HCT116 (cell line): Measurements from ENCODE around the gene CARD14. TPM values are rescaled to one million over a fixed set of nuclear protein-coding genes. Genes with fewer than 3 reads are reported as not detected.

Experiments
- ATAC-seq: fragments of 200-7000 bp; cut with Tn5 transposase; 2 replicates; pipeline ENCODE4 v1.9.1; 2020; ENCODE audit warnings: mild to moderate bottlenecking, moderate library complexity
- Bru-seq: library from RNA; stranded (reverse); fragments of 400-500 nt; gene quantifications from one replicate; lab custom pipeline; 2021; lab: Mats Ljungman, UMichigan
- BruChase-seq, 2 experiments: library from RNA; stranded (reverse); fragments of 400-500 nt; gene quantifications; one replicate each; lab custom pipeline; 2021; lab: Mats Ljungman, UMichigan
- BruUV-seq: library from RNA; stranded (reverse); fragments of 400-500 nt; replicated peaks from 2 replicates; lab custom pipeline; 2021; lab: Mats Ljungman, UMichigan
- CTCF ChIA-PET: fragments of 300-600 bp; sonication (Branson Sonifier 250); formaldehyde crosslinking; loops from one replicate; lab custom pipeline; 2021; ENCODE audit warnings: antibody characterized with exemption; lab: Charles Lee
- POLR2A ChIA-PET: fragments of 300-600, 350-600 bp; sonication (Branson Sonifier 250); formaldehyde crosslinking; loops from one replicate; lab custom pipeline; 2021; ENCODE audit warnings: antibody characterized with exemption; lab: Charles Lee
- RAD21 ChIA-PET, 2 experiments: fragments of 300-600 bp; sonication (Branson Sonifier 250); formaldehyde crosslinking; loops; one replicate each; lab custom pipeline; 2023; ENCODE audit warnings: low total read pairs in 2 of 2; ENCODE audit not compliant: uncharacterized antibody in 2 of 2, unreplicated experiment in 2 of 2, low non-redundant PET in 1 of 2; lab: Charles Lee
- DNase-seq: peaks from one replicate; pipeline ENCODE4 v3.0.0-alpha.2; 2010; ENCODE audit warnings: low read depth, low spot score
- H2AFZ ChIP-seq: fragments of 200-600 bp; shearing (Covaris generic), sonication (generic); 2 replicates; pipeline ENCODE4 v1.6.1; 2017; ENCODE audit warnings: low read depth, mixed run types, mixed read lengths, antibody characterized with exemption, low read length; ENCODE audit not compliant: poor library complexity, severe bottlenecking
- H3K27ac ChIP-seq: 2 replicates; pipeline ENCODE4 v1.5.1; 2012; ENCODE audit warnings: low read depth, low read length
- H3K27me3 ChIP-seq: fragments of 200-600 bp; sonication (generic); 2 replicates; pipeline ENCODE4 v1.6.1; 2016; ENCODE audit warnings: mixed run types, low read length, mixed read lengths; ENCODE audit not compliant: insufficient read depth
- H3K36me3 ChIP-seq, 2 experiments: fragments of 200-500 bp in 1 of 2; fragments of 200-600 bp in 1 of 2; sonication (Bioruptor generic) in 1 of 2; sonication (generic) in 1 of 2; 2 replicates each; pipeline versions ENCODE4 v1.5.1 to v1.6.1; 2014 to 2016; ENCODE audit warnings: low read length in 2 of 2, inconsistent platforms in 1 of 2, mixed read lengths in 1 of 2, mixed run types in 1 of 2; ENCODE audit not compliant: insufficient read depth in 2 of 2, control insufficient read depth in 1 of 2
- H3K4me1 ChIP-seq, 2 experiments: fragments of 200-600 bp in 1 of 2; sonication (generic) in 1 of 2; 2 replicates each; pipeline versions ENCODE4 v1.5.1 to v1.6.1; 2012 to 2017; ENCODE audit warnings: low read length in 2 of 2, inconsistent platforms in 1 of 2, mild to moderate bottlenecking in 1 of 2, mixed read lengths in 1 of 2, mixed run types in 1 of 2, moderate library complexity in 1 of 2; ENCODE audit not compliant: insufficient read depth in 2 of 2, control insufficient read depth in 1 of 2
- H3K4me2 ChIP-seq: fragments of 200-600 bp; sonication (generic); 2 replicates; pipeline ENCODE4 v1.6.1; 2017; ENCODE audit warnings: mixed run types, low read length, mixed read lengths
- H3K4me3 ChIP-seq, 2 experiments: fragments of 200-600 bp in 1 of 2; sonication (generic) in 1 of 2; replicated peaks in 1 of 2; 2 replicates each; pipeline ENCODE4 v1.5.1; 2011 to 2016; ENCODE audit warnings: low read length in 2 of 2, control low read depth in 1 of 2, low read depth in 1 of 2, mild to moderate bottlenecking in 1 of 2, mixed read lengths in 1 of 2, mixed run types in 1 of 2
- H3K79me2 ChIP-seq: fragments of 200-600 bp; sonication (generic); 2 replicates; pipeline ENCODE4 v1.6.1; 2017; ENCODE audit warnings: mild to moderate bottlenecking, mixed run types, low read length, moderate library complexity, mixed read lengths; ENCODE audit not compliant: insufficient read depth
- H3K9ac ChIP-seq: fragments of 200-600 bp; sonication (generic); 2 replicates; pipeline ENCODE4 v1.6.1; 2016; ENCODE audit warnings: low read length, mixed read lengths
- H3K9me2 ChIP-seq: fragments of 200-600 bp; sonication (generic), shearing (Covaris generic); 2 replicates; pipeline ENCODE4 v1.6.1; 2017; ENCODE audit warnings: mixed run types, mild to moderate bottlenecking, moderate library complexity; ENCODE audit not compliant: insufficient read depth
- H3K9me3 ChIP-seq, 2 experiments: fragments of 200-500 bp in 1 of 2; fragments of 200-600 bp in 1 of 2; sonication (Bioruptor generic) in 1 of 2; sonication (generic) in 1 of 2; 2 replicates each; pipeline ENCODE4 v1.6.1; 2014 to 2017; ENCODE audit warnings: low read length in 2 of 2, mixed read lengths in 2 of 2, inconsistent platforms in 1 of 2, low read depth in 1 of 2, mild to moderate bottlenecking in 1 of 2, mixed run types in 1 of 2, moderate library complexity in 1 of 2; ENCODE audit not compliant: control insufficient read depth in 1 of 2, insufficient read depth in 1 of 2
- H4K20me1 ChIP-seq: fragments of 200-600 bp; sonication (generic), shearing (Covaris generic); 2 replicates; pipeline ENCODE4 v1.6.1; 2017; ENCODE audit warnings: mixed run types, mild to moderate bottlenecking, moderate library complexity; ENCODE audit not compliant: insufficient read depth
- ATF3 ChIP-seq: IDR thresholded peaks from 2 replicates; pipeline ENCODE4 v1.6.1; 2012
- CBX3 ChIP-seq: IDR thresholded peaks from 2 replicates; pipeline ENCODE4 v1.6.1; 2012; ENCODE audit warnings: low read depth
- CEBPB ChIP-seq: IDR thresholded peaks from 2 replicates; pipeline ENCODE4 v1.6.1; 2012; ENCODE audit warnings: low read depth
- FOSL1 ChIP-seq: IDR thresholded peaks from 2 replicates; pipeline ENCODE4 v1.6.1; 2012; ENCODE audit warnings: low read depth
- POLR2A ChIP-seq: IDR thresholded peaks from 2 replicates; pipeline ENCODE4 v1.7.0; 2011; ENCODE audit warnings: borderline replicate concordance; ENCODE audit not compliant: insufficient read depth, insufficient read length; ENCODE audit errors: extremely low read depth
- RAD21 ChIP-seq: IDR thresholded peaks from 2 replicates; pipeline ENCODE4 v1.6.1; 2012; ENCODE audit warnings: low read depth, mild to moderate bottlenecking
- REST ChIP-seq: IDR thresholded peaks from 2 replicates; pipeline ENCODE4 v1.6.1; 2012; ENCODE audit warnings: low read depth
- SP1 ChIP-seq: IDR thresholded peaks from 2 replicates; pipeline ENCODE4 v1.6.1; 2012; ENCODE audit warnings: low read depth
- SRF ChIP-seq: IDR thresholded peaks from 2 replicates; pipeline ENCODE4 v1.6.1; 2012; ENCODE audit warnings: low read depth
- YY1 ChIP-seq: IDR thresholded peaks from 2 replicates; pipeline ENCODE4 v1.6.1; 2011; ENCODE audit warnings: low read length, low read depth, moderate library complexity, mild to moderate bottlenecking; ENCODE audit not compliant: insufficient replicate concordance; ENCODE audit errors: extremely low read depth
- intact Hi-C: fragments of 100-400 bp; cut with micrococcal nuclease; formaldehyde crosslinking; loops from 2 replicates; pipeline ENCODE4 v1.10.0; 2022
- long read RNA-seq: library from polyadenylated mRNA; unstranded; transcript quantifications from one replicate; pipeline ENCODE4 v2.0.0, GENCODE V29; 2021; ENCODE audit not compliant: unreplicated experiment
- polyA plus RNA-seq: library from polyadenylated mRNA; unstranded; fragments of >200 nt; gene quantifications from 2 replicates; pipeline ENCODE4 v1.2.1, GENCODE V29; 2012; ENCODE audit warnings: missing spikeins
- total RNA-seq: library from RNA; stranded (reverse); gene quantifications from one replicate; pipeline ENCODE4 v1.2.1, GENCODE V29; 2021; ENCODE audit not compliant: unreplicated experiment

The CARD14 gene
- total RNA-seq (0.25 TPM), Bru-seq, nascent RNA (percentile 8 among the genes with signal in this experiment), BruChase-seq, experiment 1, labeled RNA remaining after a 6-hour chase (percentile 13 among the genes with signal in this experiment), BruChase-seq, experiment 2, labeled RNA remaining after a 2-hour chase (percentile 15 among the genes with signal in this experiment)
- 0.57 and 0.62 TPM in 2 replicates for polyA plus RNA-seq
- long read RNA-seq, partial matches to known transcripts, result 0 of 1 reads
- long read RNA-seq, other reads (novel, unspliced or antisense), result 1 of 1 reads

DNA sequence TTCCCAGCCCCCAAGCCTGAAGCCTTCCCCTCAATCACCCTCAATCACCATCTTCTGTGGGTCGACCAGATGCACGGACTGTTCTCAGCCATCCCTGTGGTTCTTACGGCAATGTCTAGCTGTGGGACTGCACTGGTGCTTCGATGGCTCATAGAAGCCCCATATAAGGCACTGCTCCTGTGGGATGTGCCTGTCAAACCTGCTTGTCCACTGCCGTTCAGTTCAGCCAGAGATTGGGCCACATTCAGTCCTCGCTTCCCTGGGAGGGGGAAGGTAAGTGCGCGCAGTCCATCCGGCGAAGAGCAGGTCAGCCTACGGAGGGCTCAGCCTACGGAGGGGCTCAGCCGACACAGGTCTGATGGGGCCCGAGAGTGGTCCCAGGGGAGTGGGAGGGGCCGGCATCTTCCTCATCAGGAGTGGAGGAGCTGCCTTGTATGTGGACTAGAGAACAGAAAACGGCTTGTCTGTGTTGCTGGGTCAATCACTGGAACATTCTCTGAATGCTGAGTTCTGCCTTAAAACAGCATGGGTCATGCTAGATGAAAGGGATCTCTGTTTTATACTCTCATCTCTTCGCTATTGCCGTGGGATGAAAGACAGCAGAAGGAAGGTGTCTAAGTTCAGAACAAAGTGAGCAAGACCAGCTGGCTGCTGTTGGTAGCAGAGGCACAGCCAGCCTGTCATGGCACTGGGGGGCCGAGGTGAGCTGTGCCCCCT lies at the start of gene CARD14:
Gene CARD14 (plus strand): TSS at position 247 of the 717 bp plus-strand sequence. CDS start 11,409 bp downstream, outside the sequence.
- H3K27me3 ChIP-seq, result no peaks in the 10 kb centered on the region
- no peak within 1 kb of the TSS for H3K27ac ChIP-seq
- ChIA-PET RAD21 (no interaction called here), CTCF (no interaction called here), POLR2A (no interaction called here)
- H3K4me3 ChIP-seq, result no peak within 1 kb of the TSS
- no peaks in the 10 kb centered on the region for H3K9me3 ChIP-seq
- H4K20me1 ChIP-seq, result no peaks in the 10 kb centered on the region
- TF ChIP-seq SRF (peak; percentile 94), POLR2A (no peak)
- no peaks in the 10 kb centered on the region for H3K79me2 ChIP-seq
- BruUV-seq, result no TSS peak
- intact Hi-C loops, result no loop called here
- H3K9me2 ChIP-seq, result no peaks in the 10 kb centered on the region
- no peak within 1 kb of the TSS for H3K9ac ChIP-seq
- H3K4me1 ChIP-seq, result peaks cover 4 to 13% of the 10 kb centered on the region in 2 experiments; a peak in 3 of 4 replicates
- H2AFZ ChIP-seq, result no peak within 1 kb of the TSS
- H3K36me3 ChIP-seq, result no peaks in the 10 kb centered on the region
- no peak within 1 kb of the TSS for H3K4me2 ChIP-seq
- ATAC-seq (peak; percentile 45; the same call in 1 of the 2 replicates), DNase-seq (no peak)

GRCh38 chr17:80122026-80122575 lies 47.7 kb upstream of the CARD14 start:
- Histone ChIP-seq H3K27ac (no peak overlapping the region), H3K4me3 (no peak overlapping the region), H3K9me3 (no peaks in the 10 kb centered on the region), H3K9ac (no peak overlapping the region), H3K27me3 (no peaks in the 10 kb centered on the region), H3K4me2 (no peak overlapping the region), H3K4me1 (peaks cover 0 to 13% of the 10 kb centered on the region in 2 experiments; a peak in 1 of 4 replicates), H3K9me2 (no peaks in the 10 kb centered on the region), H3K79me2 (no peaks in the 10 kb centered on the region), H3K36me3 (no peaks in the 10 kb centered on the region; a peak in 1 of 4 replicates), H4K20me1 (no peaks in the 10 kb centered on the region), H2AFZ (no peak overlapping the region)
- intact Hi-C loops, result no loop called here
- ATAC-seq (no peak), DNase-seq (no peak)
- CTCF ChIA-PET, result interaction anchor here (0.7 to 1.2 kb wide), 2 partner anchors 21 to 382 kb away, joined by 3 to 6 read pairs; partner anchors contain the start of gene GAA
- TF ChIP-seq ATF3 (no peak), CEBPB (no peak), REST (no peak), YY1 (no peak), SP1 (no peak), CBX3 (no peak), FOSL1 (no peak), RAD21 (no peak)
- RAD21 ChIA-PET, result interaction anchor here in 1 of 2 experiments (0.7 kb wide), 1 partner anchor 21 kb away, joined by 3 read pairs; the partner anchor contains the start of gene GAA
- BruUV-seq, result no TSS peak
- POLR2A ChIA-PET, result no interaction called here
